DND-41 (cell line): Measurements from ENCODE around the gene AGAP2.
"Not testable (repeated sequence)": the region's sequence is repeated elsewhere in the genome, so short reads cannot be mapped to it uniquely, and the experiment has no call there.

Experiments used
- ATAC-seq: fragments of 200-7000 bp; cut with Tn5 transposase; 3 replicates; pipeline ENCODE4 v1.9.1; 2021; ENCODE audit warnings: low read depth; ENCODE audit not compliant: insufficient read depth
- DNase-seq: peaks from one replicate; pipeline ENCODE4 v3.0.0-alpha.2; 2020
- H2AFZ ChIP-seq: 2 replicates; pipeline ENCODE4 v1.6.0; 2012; ENCODE audit warnings: low read depth, low read length
- H3K27ac ChIP-seq: 2 replicates; pipeline ENCODE4 v1.5.1; 2012; ENCODE audit warnings: low read length, inconsistent platforms
- H3K27me3 ChIP-seq: fragments of 200-600 bp; sonication (generic); 2 replicates; pipeline ENCODE4 v1.6.0; 2012; ENCODE audit warnings: low read length, mild to moderate bottlenecking, inconsistent platforms; ENCODE audit not compliant: insufficient read depth, poor library complexity
- H3K36me3 ChIP-seq: 2 replicates; pipeline ENCODE4 v1.5.1; 2012; ENCODE audit warnings: low read length, inconsistent platforms; ENCODE audit not compliant: insufficient read depth
- H3K4me1 ChIP-seq: 2 replicates; pipeline ENCODE4 v1.5.1; 2012; ENCODE audit warnings: mild to moderate bottlenecking, low read length; ENCODE audit not compliant: insufficient read depth
- H3K4me2 ChIP-seq: 2 replicates; pipeline ENCODE4 v1.6.0; 2012; ENCODE audit warnings: mild to moderate bottlenecking, moderate library complexity, low read length, inconsistent platforms; ENCODE audit not compliant: insufficient read depth
- H3K4me3 ChIP-seq, 2 experiments: fragments of 200-600 bp in 1 of 2; shearing (Covaris generic) in 1 of 2; 2 replicates each; pipeline ENCODE4 v1.5.1; 2012 to 2016; ENCODE audit warnings: inconsistent platforms in 2 of 2, low read length in 2 of 2, mild to moderate bottlenecking in 2 of 2, low read depth in 1 of 2, moderate library complexity in 1 of 2
- H3K79me2 ChIP-seq: 2 replicates; pipeline ENCODE4 v1.6.0; 2012; ENCODE audit warnings: low read length, inconsistent platforms; ENCODE audit not compliant: insufficient read depth
- H3K9ac ChIP-seq: 2 replicates; pipeline ENCODE4 v1.6.0; 2012; ENCODE audit warnings: low read depth, mild to moderate bottlenecking, inconsistent platforms, low read length, moderate library complexity
- H3K9me3 ChIP-seq: 2 replicates; pipeline ENCODE4 v1.5.1; 2012; ENCODE audit warnings: low read length, moderate library complexity, mild to moderate bottlenecking, inconsistent platforms; ENCODE audit not compliant: insufficient read depth, severe bottlenecking
- H4K20me1 ChIP-seq: 2 replicates; pipeline ENCODE4 v1.6.0; 2012; ENCODE audit warnings: low read length; ENCODE audit not compliant: insufficient read depth
- CTCF ChIP-seq: IDR thresholded peaks from 2 replicates; pipeline ENCODE4 v1.5.1; 2012; ENCODE audit warnings: borderline replicate concordance, low read length, moderate library complexity, mild to moderate bottlenecking; ENCODE audit not compliant: poor library complexity, severe bottlenecking; ENCODE audit errors: extremely low read depth
- EZH2 ChIP-seq: IDR thresholded peaks from 3 replicates; pipeline ENCODE4 v1.6.1; 2012; ENCODE audit warnings: borderline replicate concordance, low read depth, mild to moderate bottlenecking, moderate library complexity, low read length, inconsistent platforms; ENCODE audit not compliant: severe bottlenecking

Gene AGAP2

GRCh38 chr12:57722716-57723629 is 15.6 kb downstream of the AGAP2 start:
- TF ChIP-seq EZH2: no peak
- no peak for TF ChIP-seq CTCF
- H3K9me3 ChIP-seq: no peaks in the 10 kb centered on the region
- H3K27me3 ChIP-seq: no peaks in the 10 kb centered on the region
- H3K4me1 ChIP-seq: no peaks in the 10 kb centered on the region
- no peaks in the 10 kb centered on the region for H3K79me2 ChIP-seq
- H2AFZ ChIP-seq: no peak overlapping the region
- H3K4me3 ChIP-seq: no peak overlapping the region
- ATAC-seq (no peak), DNase-seq (no peak)
- no peak overlapping the region for H3K4me2 ChIP-seq
- H3K36me3 ChIP-seq: peaks cover 63% of the 10 kb centered on the region
- no peaks in the 10 kb centered on the region; the same call in 1 of the 2 replicates for H4K20me1 ChIP-seq
- no peak overlapping the region for H3K27ac ChIP-seq
- no peak overlapping the region for H3K9ac ChIP-seq

GRCh38 chr12:57721846-57722608 is 16.5 kb downstream of the AGAP2 start:
- not testable (repeated sequence) for H3K79me2 ChIP-seq, H3K9ac ChIP-seq, ATAC-seq, H3K27ac ChIP-seq, H2AFZ ChIP-seq, H3K4me2 ChIP-seq, H3K4me3 ChIP-seq, H4K20me1 ChIP-seq, H3K4me1 ChIP-seq, H3K27me3 ChIP-seq, DNase-seq, H3K9me3 ChIP-seq
- H3K36me3 ChIP-seq: peaks cover 59% of the 10 kb centered on the region

- TF ChIP-seq EZH2 (no peak), CTCF (no peak)
- H3K9me3 ChIP-seq: no peaks in the 10 kb centered on the region
- no peak overlapping the region for H3K4me2 ChIP-seq
- H3K27ac ChIP-seq: no peak overlapping the region
- H4K20me1 ChIP-seq: no peaks in the 10 kb centered on the region; the same call in 1 of the 2 replicates
- H3K79me2 ChIP-seq: no peaks in the 10 kb centered on the region
- no peaks in the 10 kb centered on the region for H3K4me1 ChIP-seq
- no peak overlapping the region for H3K9ac ChIP-seq
- ATAC-seq: no peak
- no peak overlapping the region for H3K4me3 ChIP-seq
- no peak overlapping the region for H2AFZ ChIP-seq
- no peak for DNase-seq
- H3K27me3 ChIP-seq: no peaks in the 10 kb centered on the region
- peaks cover 61% of the 10 kb centered on the region for H3K36me3 ChIP-seq
These were observed 17.6 kb downstream of the AGAP2 start for GRCh38 chr12:57720606-57721595.
